Stimulated activated CD8-positive, alpha-beta memory T cell treated with anti-CD3 and anti-CD28 coated beads, Interleukin-12 subunit alpha, Interleukin-12 subunit beta, amount 100 ng/mL, for 1 hour (primary cell): ENCODE data around the gene NCF4.

Experiments used
- DNase-seq: peaks from one replicate; pipeline ENCODE4 v3.0.0-alpha.2; 2020; ENCODE audit warnings: low read depth

Gene NCF4

DNA sequence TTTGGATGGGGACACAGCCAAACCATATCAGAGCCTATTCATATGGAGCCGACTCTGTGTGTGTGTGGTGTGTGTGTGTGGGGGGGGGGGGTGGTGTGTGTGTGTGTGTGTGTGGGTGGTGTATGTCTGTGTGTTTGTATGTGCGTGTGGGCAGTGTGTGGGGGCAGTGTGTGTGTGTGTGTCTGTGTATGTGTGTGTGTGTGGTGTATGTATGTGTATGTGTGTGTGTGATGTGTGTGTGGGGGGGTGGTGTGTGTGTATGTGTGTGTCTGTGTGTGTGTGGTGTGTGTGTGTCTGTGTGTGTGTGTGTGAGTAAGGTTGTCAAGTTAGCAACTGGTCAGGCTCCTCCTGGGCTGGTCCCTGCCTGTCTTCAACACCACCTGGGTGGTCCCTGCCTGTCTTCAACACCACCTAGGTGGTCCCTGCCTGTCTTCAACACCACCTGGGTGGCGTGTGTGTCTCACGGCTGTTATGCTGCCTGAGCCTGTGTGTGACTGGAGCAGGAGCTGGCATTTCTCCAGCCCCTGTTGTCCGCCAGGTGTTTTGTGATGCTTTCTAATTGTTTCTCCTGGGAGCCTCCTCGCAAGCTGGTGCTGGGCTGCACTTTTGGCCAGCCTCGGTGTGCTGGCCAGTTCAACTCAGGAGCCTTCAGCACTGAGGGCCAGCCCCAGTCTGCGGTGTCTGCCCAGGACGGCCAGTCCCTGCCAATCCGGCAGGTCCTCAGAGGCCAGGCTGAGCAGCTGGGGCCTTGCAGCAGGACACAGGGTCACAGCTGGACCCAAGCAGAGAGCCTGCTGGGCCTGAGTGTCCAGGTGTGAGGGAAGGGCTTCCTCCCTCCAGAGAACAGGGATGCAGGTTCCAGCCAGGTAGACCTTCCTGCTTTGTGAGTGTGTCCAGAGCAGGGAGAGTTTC lies 22.4 kb upstream of the NCF4 start:
- no peak for DNase-seq

DNA sequence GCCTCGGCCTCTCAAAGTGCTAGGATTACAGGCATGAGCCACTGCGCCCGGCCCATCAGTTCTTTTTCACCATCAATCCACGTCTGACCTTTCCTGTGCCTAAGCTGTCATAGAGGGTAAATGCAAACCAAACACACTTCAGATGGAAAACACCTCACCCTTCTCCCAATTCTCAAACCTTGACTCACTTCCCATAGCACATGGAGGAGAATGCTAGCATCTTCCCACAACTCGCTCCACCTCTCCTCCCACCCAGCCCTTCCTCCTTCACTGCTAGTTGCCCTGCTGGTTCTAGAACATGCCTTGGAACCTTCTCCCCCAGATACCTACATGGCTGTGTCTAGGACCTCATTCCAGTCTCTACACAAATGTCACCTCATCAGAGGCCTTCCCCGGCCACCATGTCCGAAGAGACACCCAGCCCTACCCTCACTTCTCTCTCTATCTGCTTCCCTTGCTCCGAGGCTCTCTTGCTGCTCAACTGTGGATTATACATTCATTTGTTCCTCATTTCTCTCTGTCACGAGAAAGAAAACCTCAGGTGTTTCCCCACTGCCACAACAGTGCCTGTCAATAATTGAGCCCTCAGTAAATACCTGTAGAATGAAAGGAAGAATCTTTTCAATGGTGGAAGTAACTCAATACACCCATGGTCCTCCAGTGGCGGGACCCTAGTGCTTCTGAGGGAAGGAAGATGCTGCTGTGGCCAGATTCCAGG lies 21.3 kb upstream of the NCF4 start:
- DNase-seq = no peak

DNA sequence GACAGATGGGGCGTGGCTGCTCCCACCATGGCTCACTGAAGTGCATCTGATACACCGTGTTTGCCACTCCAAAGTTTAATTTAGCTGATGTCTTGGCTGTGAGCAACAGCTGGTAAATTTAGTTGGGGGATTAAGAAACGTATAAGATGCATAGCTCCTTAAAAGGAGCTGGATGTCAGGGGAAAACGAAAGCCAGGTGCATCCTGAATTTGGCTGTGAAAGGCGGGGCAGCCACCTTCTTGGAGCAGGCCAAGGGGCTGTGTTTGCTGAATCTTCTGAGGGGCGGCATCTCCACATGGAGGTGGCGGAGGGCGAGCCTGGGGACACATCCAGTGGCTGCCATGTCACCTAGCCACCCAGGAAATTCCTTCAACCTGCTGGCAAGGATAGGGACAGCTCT lies 20.7 kb upstream of the NCF4 start:
- DNase-seq = no peak

DNA sequence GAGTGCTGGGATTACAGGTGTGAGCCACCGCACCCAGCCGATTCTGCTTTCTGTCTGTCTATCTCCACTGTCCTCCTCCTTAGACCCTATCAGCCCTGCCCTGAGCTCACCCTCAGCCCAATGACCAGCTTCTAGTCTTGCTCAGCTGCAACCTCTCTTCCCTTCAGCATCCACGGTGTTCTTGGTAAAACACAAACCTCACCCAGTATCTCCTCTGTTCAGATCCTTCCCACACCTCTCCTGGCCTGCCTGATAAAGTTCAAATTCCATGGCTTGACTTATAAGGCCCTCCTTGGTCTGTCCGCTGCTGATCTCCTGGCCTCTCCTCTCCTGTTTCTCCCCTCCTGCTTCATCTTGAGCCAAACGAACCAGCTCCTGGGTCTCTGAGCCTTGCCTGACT lies 14.5 kb upstream of the NCF4 start:
- DNase-seq = no peak

DNA sequence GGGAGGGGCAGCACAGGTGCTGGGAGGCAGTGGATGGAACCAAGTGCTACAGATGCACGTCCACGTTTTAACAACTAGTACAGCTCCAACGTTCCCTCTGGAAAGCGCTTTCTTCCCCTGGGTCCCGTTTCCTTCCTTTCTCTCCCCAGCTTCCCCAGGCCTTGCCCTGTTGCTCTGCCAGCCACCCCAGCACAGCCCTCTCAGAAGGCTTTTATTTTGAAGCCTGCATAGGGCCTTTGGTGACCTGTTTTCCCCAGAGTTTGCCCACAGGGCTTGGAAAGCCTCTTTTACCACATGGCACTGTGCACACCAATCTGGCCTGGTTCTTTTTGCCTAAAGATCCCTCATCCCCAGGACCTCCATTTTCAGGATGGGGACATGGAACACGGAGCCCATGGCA lies 13.9 kb upstream of the NCF4 start:
- no peak for DNase-seq

DNA sequence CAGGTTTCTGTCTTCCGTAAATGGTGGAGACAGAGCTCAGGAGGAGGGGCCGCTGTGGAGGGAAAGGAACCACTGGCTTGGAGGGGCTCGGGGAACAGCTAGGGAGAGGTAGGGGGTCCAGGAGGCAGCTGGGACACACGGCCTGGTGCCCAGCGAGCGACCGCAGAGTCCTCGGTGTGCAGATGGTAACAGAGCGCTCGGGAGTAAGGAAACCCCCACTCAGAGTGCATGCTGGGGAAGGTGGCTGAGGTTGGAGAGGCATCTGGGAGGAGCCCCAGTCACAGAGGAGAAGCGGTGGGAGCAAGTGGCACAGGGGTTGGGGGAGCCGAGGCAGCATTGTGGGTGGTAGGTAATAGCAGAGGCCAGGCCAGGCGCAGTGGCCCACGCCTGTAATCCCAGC lies 10.8 kb upstream of the NCF4 start:
- DNase-seq = no peak

DNA sequence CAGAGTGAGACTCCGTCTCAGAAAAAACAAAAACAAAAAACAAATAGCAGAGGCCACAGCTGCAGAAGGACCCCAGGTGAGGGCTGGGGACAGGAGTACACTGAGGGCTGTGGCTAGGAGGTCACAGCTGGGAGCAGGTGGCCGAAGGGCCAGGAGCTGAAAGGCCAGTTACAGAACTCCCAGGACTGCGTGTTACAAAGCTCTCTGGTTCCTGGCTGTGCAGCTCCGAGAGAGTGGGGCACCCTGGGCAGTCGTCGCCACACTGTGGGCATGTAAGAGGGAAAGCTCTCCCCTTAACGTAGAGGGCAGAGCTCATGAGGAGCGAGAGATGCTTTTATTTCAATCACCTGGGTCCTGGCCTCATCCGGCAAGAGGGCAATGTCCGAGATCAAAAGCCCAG lies 10.1 kb upstream of the NCF4 start:
- DNase-seq = no peak

DNA sequence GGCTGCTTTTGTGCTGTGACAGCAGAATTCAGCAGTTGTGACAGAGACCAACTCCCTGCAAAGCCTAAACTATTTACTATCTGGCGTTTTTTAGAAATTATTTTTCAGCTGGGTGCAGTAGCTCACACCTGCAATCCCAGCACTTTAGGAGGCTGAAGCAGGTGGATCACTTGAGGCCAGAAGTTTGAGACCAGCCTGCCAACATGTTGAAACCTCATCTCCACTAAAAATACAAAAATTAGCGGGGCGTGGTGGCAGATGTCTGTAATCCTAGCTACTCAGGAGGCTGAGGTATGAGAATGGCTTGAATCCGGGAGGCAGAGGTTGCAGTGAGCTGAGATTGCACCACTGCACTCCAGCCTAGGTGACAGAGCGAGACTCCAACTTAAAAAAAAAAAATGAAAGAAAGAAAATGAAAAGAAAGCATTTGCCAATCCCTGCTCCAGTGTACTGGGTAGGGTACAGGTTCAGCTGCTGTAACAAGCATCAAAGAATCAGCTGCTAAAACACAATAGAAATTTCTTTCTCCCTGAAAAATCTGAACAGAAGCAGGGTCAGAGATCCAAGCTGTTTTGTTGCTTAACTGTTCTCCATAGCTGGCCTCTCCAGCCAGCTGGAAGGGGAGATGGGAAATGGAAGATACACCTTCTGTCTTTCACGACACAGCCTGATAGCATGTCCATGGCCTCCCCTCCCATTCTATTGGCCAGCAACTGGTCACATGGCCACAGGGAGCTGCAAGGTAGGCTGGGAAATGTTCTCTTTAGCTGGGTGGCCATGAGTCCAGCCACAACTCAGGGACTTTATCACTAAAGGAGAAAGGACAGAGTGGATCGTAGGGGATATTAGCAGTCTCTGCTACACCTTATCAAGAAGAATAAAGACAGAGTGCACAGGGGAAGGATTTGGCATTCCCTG lies 8.5 kb upstream of the NCF4 start:
- no peak for DNase-seq

DNA sequence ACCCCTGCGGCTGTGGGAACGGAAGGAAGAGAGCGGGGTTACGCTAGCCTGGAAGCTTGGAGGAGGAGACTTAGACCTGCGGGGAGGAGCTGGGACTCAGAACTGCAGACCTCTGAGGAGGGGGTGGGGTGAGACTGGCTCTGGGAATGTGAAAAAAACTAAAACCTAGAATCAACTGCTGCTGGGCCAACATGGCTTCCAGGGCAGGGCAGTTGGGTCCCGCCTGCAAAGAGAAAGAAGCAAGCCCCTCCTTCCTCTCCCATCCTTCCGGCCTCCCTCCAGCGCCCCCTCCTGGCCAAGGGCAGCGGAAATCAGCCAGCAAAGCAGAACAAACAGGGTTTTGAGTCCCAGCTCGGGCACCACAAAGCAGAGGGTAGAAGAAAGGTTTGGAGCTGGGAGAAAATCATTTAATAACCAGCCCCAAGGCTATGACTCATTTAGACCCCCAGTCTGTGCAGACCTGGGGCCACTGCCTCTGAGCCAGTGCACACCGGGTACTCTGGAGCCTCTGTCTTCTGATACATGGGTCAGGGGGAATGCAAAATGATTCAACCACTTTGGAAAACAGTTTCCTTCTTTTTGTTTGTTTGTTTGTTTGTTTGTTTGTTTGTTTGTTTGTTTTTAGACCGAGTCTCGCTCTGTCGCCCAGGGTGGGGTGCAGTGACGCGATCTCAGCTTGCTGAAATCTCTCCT lies 7.3 kb upstream of the NCF4 start:
- DNase-seq = peak; percentile 72

DNA sequence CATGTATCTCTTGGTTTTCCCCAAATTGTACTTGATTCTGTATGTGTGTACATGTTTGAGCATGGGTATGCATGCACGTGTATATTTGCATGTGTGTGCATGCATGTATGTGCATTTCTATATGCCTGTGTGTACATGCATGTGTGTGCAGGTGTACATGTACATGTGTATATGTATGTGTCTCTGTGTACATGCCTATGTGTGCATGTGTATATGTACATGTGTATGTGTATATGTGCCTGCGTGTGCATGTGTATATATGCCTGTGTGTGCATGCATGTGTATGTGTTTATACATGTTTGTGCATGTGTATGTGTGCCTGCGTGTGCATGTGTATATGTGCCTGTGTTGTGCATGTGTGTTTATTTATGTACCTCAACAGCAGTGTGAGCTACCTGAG lies 5.3 kb upstream of the NCF4 start:
- DNase-seq = no peak

DNA sequence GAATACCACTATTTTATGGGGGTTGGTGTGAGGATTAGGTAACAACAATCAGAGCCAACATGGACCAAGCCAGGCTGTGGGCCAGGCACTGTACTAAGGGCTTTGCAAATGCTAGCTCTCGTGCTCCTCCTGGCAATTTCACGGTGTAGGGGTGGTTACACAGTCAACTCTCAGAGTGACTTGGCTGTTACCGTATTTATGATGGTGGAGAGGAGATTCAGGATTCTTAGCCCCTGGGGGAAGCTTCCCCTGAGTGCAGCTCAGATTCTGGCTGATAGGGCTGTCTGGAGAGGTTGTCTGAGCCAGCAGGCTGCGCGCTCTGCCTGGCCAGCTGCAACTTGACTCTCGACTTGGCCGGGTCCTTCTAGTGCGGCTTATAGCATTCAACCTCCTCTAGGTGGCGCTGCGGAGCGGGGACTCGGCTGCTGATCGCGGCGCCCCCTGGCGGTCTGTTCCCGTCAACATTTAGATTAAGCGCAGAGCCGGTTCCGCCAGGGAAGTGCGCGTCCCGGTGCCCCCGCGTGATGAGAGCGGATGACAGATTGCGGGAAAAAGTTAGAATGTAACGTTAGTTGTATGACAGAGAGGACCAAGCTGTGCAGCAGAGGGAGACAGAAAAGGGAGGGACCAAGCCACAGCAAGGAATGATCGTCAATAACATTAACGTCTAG lies 4.5 kb upstream of the NCF4 start:
- DNase-seq = peak; percentile 96

DNA sequence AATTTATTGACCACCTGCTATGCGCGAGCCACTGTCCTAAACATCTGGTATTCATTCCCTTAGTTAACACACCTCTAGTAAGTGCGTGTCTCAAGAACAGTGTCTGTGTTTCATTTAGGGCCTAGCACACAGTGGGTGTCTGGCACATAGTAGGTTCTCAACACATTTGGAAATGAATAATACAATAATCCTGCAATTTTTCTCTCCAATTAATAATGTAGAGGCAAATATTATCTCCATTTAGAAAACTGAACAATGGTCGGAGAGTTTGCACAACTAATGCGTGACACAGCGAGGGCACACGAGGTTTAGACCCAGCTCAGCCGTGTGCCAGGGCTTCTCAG lies 4.0 kb upstream of the NCF4 start:
- no peak for DNase-seq

DNA sequence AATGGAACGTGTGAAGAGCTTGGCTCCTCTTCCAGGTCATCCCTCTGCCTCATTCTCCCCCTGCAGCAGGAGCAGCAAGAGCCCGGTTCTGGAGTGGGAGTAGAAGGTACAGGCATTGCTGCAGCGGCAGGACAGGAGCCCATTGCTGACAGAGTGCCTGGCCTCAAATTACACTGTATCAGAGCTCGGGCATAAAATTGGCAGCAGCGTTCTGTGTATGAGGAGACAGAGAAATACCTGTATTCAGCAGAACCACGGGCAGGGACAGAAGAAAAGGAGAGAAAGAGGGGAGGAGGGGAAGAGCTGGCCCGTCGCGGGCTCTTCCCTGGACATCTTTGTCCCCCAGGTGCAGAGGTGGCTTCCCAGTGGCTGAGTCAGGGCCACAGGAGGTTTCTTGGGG lies 2.6 kb upstream of the NCF4 start:
- DNase-seq = no peak

DNA sequence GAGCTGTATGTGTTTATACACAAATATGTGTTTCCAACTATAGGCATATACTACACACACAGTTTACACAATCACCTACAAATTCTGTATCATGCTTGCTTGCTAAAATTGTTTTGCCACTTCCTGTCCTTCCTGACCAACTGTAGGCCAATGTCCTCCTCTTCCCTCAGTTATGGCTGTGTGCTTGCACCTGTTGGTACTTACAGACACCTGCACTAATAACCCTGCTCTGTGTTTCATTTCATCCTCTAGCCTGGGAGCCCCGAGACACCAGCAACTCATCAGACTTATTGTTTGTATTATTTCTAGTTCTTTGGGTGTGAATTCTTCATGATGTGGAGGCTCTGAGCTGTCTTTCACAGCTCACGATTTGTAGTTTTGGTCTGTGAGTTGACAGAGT lies 1.8 kb upstream of the NCF4 start:
- no peak for DNase-seq

DNA sequence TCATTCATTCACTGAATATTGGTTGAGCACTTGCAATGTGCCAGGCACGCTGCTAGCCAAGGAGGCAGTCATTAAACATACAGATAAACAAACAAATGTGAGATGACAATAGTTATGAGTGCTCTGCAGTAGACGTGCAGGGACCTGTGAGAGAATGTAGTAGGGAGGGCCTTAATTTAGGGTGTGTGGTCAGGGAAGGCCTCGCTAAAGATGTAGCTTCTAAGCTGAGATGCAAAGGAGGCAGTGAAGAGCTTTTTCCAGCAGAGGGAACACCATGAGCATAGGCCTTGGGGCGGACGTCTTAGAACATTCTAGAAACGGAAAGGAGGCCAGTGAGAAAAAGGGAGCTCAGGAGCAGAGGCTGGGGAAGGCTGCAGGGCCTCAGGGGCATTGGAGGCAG lies 789 bp upstream of the NCF4 start:
- DNase-seq = no peak

DNA sequence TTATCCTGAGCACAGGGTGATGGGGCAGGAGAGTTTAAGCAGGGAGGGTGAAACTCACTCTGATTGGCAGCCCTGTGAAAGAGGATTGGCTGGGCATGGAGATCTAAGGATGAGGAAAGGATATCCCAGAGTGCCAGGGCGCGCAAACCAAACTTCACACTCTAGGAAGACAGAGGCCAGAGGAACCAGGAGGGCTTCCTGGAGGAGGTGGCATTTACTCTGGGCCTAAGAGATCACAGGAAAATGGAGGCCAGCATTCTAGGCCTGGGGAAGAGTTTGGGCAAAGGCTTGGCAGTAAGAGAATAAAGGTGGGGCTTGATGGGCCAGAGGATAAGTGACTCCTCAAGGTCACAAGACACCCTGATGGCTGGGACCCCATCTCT lies 377 bp upstream of the NCF4 start:
- no peak for DNase-seq

DNA sequence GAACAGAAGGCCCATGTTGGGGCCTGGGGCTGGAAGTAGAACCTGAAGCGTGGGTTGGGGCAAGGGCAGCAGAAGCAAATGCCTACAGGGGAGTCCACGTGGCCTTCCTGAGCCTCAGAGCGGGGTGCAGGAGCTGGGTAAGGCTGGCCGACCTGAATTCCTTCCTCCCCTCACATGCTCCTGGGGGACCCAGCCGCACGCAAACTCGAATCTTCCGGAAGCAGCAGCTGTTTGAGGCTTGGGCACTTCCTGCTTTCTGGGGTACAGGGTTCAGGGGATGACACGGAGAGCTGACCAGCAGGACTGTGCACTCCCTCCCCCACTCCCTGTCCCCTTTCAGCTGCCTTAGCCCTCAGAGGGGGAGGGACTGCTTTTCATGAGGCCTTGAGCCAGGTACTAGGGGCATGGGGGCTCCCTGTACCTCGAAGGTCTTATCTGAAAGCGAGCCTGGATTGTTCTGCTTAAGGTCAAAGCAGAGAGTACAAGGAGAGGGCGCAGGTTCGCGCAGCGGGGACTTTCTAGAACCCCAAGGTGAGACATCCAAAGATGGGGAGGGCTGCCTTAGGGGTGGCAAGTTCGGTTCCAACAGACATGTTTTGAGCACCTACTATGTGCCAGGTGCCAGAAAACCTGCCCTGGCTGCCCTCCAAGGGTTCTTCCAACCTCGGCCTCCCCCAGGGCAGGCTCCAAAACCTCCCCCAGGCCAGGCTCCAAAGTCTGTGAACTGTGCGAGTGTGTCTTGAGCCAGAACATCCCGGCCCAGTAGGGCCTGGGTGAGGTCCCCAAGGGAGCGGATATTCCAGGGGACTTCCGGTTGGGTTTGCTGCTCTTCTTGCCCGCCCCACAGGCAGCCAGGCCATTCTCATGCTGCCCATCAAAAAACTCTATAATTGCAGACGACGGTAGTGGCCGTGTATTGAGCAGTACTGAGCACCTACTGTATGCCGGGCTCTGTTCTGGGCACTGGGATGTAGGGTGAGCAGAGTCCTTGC lies 1.7 kb downstream of the NCF4 start:
- DNase-seq = no peak

DNA sequence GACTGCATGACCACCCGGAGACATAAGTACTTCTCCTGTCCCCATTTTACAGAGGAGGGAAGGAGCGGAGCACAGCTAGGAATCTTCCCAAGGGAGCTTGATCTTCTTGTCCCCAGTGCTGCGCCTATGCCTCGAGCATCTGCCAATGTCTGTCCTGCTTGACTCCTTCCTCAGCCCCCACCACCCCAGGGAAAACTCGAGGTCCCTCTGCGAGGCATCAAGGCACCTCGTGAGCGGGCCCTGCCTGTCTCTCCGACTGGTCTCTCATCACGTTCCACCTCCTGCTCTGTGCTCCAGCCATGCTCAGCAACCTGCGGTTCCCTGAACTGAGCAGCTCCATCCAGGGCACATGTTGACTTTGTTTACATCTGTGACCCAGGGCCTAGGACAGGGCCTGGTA lies 2.5 kb downstream of the NCF4 start:
- DNase-seq = no peak

DNA sequence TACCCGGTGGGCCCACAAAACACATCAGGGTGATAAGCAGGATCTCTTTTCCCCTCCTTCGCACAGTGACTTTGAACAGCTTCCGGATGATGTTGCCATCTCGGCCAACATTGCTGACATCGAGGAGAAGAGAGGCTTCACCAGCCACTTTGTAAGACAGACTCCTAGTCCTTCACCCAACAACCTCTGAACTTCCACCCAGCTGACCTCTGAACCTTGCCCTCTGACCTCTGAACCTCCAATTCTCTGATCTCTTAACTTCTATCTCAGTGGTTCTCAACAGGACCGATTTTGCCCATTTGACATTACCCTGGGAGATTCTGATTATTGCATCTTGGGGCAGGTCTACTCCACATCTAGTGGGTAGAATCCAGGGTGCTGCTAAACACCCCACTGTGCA lies 3.2 kb downstream of the NCF4 start:
- DNase-seq = no peak
